HG03095 (cell line): ENCODE measurements around the gene CCDC24.

Experiments used
- ATAC-seq: cut with Tn5 transposase; IDR thresholded peaks from one replicate; pipeline ENCODE4 v1.9.1; 2021; ENCODE audit warnings: moderate library complexity; ENCODE audit not compliant: unreplicated experiment

CCDC24 gene

GRCh38 chr1:43979528-43980254 is 11.7 kb upstream of the CCDC24 start:
- no peak for ATAC-seq

GRCh38 chr1:43980255-43981134 is 10.9 kb upstream of the CCDC24 start:
- ATAC-seq: no peak

DNA sequence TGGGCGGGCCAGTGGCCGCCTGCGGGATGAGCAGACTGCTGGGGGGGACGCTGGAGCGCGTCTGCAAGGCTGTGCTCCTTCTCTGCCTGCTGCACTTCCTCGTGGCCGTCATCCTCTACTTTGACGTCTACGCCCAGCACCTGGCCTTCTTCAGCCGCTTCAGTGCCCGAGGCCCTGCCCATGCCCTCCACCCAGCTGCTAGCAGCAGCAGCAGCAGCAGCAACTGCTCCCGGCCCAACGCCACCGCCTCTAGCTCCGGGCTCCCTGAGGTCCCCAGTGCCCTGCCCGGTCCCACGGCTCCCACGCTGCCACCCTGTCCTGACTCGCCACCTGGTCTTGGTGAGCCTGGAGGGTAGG is 10.3 kb upstream of the CCDC24 start:
- no peak for ATAC-seq

GRCh38 chr1:43981636-43982035 is 9.8 kb upstream of the CCDC24 start:
- ATAC-seq: no peak

DNA sequence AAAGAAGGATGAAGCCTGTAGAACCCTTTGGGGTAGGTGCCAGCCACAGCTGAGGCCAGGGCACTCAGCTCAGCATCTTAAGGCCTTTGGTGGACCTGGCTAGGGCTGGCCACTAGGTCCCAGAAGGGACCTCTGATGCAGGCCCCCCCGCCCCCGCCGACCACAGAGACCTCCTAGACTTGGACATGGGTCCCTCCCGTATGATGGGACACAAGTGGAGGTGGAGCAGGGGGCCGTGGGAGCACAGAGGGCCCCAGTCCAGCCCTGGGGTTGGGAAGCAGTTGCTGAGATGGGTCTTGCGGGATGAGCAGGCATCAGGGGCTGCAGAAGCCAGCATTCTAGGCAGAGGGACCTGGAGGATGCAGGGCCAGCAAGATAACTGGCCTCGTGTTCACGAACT is 9.2 kb upstream of the CCDC24 start:
- no peak for ATAC-seq

DNA sequence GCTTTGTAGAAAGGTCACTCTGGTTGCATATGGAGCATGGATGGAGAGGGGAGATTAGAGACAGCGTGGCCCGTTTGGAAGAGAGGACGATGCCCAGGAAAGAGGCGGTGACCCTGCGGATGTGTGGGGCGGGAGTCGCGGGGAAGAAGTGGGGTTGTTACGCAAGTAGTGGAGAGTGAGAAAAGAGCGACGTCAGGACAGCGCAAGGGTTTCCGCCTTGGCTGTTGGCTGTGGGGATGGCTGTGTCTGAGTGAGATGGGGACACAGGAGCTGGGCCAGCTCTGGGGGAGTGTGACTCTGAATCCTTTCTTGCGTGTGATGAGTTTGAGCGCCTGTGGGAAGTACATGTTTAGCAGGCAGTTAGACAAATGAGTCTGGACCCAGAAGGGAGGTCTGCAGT is 8.6 kb upstream of the CCDC24 start:
- no peak for ATAC-seq

- ATAC-seq: no peak
These were observed 8.0 kb upstream of the CCDC24 start for GRCh38 chr1:43983253-43983899.

DNA sequence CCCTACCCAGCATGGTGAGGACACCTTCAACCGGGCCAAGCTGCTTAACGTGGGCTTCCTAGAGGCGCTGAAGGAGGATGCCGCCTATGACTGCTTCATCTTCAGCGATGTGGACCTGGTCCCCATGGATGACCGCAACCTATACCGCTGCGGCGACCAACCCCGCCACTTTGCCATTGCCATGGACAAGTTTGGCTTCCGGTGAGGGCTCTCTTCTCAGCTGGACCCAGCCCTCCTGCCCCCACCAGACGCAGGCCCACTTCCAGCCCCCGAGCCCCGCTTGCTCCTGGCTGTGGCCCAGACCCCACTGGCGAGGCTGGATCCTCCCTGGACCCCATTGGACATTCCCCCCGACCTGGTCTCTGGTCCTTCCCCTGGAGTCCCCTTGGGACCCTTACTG is 6.5 kb upstream of the CCDC24 start:
- no peak for ATAC-seq

DNA sequence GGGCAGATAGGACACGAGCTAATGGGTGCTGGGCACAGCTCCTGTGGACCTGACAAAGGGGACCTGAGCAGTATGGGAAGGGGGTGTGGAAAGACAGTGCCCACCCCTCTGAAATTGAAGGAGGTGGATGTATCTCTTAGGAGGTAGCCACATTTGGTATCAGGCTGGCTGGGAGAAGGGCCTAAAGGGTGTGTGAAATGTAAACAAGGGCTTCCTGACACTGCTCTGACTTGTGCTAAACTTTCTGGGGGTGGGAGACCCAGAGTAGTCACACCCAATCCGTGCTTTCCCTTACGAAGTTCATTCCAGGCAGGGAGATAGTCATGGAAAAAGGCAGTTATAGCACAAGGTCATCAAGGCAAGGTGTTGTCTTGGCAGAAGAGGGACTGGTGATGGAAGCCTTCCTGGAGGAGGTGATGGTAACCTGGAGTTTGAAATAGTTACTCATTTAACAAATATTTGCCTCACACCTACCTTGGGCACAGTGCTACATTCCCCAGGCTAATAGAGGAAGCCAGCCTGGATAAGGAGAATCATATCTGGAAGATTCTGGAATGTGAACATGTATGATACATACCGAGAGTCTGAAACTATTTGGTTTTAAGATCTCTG is 5.3 kb upstream of the CCDC24 start:
- no peak for ATAC-seq

DNA sequence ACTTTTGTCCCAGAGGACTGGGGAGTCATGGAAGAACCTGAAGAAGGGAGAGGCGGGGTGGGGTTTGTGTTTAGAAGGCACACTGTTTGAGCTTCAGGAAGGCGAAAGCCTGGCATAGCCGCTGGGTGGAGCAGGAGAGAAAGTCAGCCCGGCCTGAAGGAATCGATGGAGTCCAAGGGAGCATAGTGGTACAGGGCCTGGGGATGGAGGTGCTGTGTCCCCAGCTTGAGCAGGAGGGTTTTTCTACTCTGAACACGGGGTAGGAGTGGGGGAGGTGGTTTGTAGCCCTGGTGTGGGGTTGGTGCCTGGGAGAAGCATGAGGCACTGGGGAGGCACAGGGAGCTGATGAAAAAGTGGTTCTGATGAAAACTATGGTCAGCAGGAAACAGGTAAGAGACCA is 4.7 kb upstream of the CCDC24 start:
- ATAC-seq: no peak

- no peak for ATAC-seq
These were observed 4.1 kb upstream of the CCDC24 start for GRCh38 chr1:43987159-43987902.

- ATAC-seq: no peak
These were observed 864 bp upstream of the CCDC24 start for GRCh38 chr1:43990271-43991199.

DNA sequence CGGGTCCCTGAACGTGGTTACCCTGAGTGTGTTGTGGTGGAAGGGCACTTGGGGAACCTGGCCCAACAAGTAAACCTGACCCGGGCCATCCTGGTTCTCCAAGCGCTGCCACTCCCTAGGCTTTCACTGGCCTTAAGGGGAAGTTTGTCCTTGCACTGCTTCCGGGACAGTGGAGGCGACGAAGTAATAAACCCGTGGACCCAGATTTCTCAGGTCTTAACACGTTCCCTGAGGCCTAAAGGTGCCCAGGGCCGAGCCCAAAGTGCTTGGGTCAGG is 261 bp upstream of the CCDC24 start:
- no peak for ATAC-seq

GRCh38 chr1:43992232-43992995 is 1.0 kb downstream of the CCDC24 start:
- ATAC-seq: no peak

DNA sequence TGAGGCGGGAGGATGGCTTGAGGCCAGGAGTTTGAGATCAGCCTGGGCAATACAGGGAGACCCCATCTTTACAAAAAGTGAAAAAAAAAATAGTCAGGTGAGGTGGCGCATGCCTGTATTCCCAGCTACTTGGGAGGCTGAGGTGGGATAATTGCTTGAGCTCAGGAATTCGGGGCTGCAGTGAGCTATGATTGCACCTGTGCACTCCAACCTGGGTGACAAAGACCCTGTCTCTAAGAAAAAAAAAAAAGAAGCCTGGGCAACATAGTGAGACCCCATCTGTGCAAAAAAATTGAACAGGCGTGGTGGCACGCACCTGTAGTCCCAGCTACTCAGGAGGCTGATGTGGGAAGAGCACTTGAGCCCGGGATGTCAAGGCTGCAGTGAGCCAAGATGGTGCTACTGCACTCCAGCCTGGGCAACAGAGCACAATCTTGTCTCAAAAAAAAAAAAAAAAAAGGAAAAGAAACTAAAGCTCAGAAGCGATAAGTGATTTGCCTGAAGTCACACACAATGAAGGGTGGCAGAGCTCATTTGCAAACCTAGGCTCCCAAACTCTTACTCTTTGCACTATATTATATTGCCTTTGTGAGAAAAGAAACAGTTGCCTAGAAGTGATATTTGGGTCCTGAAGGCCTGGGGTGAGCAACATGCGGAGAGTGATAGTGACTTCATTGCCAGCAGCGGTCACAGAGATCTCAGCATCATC is 2.0 kb downstream of the CCDC24 start:
- ATAC-seq: no peak

DNA sequence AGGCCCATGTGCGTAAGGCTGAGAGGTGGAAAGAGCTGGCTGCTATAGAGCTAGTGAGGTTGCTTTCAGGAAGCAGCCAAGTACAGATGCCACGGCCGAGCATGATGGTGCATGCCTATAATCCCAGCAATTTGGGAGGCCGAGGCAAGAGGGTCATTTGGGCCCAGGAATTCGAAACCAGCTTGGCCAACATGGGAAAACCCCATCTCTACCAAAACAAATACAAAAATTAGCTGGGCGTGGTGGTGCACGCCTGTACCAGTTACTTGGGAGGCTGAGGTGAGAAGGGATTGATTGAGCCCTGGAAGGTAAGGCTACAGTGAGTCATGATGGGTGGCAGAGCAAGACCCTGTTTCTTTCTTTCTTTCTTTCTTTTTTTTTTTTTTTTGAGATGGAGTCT is 2.7 kb downstream of the CCDC24 start:
- no peak for ATAC-seq

GRCh38 chr1:43994794-43995790 is 3.7 kb downstream of the CCDC24 start:
- no peak for ATAC-seq
